HG02943 (cell line): ENCODE results near the gene BRS3.
"Not testable (repeated sequence)": the region's sequence is repeated elsewhere in the genome, so short reads cannot be mapped to it uniquely, and the experiment has no call there.

Experiments used
- ATAC-seq: cut with Tn5 transposase; IDR thresholded peaks from one replicate; pipeline ENCODE4 v1.9.1; 2021; ENCODE audit warnings: mild to moderate bottlenecking, low read depth, moderate library complexity; ENCODE audit not compliant: unreplicated experiment

Gene BRS3

DNA sequence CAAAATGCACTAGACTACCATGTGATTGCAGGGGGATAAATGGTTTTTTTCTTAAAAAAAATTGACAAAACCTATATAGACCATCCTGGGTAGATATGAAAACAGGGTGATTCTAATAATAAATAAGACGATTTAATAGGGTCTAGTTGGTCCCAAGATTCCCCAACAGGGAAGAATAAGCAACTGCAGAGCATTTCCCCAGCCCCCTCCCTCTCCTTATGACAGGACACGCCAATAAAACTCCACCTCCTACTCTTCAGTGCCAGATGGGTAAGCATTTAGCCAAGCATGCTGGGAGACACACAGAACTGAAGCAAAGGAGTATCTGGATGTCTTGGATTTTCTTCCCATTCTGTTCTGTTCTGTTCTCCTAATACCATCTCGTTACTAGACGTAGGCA is at the start of gene BRS3:
TSS of gene BRS3 (plus strand) at position 301 of the 400 bp plus-strand sequence. CDS start 168 bp downstream, outside the sequence.
- no peak for ATAC-seq

GRCh38 chrX:136438192-136438591 is 49.6 kb upstream of the BRS3 start:
- ATAC-seq: no peak

GRCh38 chrX:136445674-136446073 is 42.1 kb upstream of the BRS3 start:
- ATAC-seq: not testable (repeated sequence)

DNA sequence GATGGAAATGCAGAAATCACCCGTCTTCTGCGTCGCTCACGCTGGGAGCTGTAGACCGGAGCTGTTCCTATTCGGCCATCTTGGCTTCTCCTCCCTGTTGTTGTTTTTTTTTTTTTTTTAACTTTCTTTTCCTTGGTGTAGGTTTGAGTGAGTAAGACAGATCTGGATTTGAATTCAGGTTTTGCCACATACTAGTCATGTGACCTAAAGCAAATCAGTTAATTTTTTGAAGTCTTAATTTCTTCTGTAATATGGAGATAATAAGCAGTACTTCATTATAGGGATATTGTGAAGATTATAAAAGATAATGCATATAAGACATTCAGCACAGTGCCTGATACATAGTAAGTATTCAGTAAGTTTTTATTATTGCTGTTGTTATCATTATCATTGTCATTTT is 41.5 kb upstream of the BRS3 start:
- no peak for ATAC-seq

- ATAC-seq: no peak
These were observed 40.4 kb upstream of the BRS3 start for GRCh38 chrX:136447308-136447707.

GRCh38 chrX:136447968-136448367 is 39.8 kb upstream of the BRS3 start:
- no peak for ATAC-seq

DNA sequence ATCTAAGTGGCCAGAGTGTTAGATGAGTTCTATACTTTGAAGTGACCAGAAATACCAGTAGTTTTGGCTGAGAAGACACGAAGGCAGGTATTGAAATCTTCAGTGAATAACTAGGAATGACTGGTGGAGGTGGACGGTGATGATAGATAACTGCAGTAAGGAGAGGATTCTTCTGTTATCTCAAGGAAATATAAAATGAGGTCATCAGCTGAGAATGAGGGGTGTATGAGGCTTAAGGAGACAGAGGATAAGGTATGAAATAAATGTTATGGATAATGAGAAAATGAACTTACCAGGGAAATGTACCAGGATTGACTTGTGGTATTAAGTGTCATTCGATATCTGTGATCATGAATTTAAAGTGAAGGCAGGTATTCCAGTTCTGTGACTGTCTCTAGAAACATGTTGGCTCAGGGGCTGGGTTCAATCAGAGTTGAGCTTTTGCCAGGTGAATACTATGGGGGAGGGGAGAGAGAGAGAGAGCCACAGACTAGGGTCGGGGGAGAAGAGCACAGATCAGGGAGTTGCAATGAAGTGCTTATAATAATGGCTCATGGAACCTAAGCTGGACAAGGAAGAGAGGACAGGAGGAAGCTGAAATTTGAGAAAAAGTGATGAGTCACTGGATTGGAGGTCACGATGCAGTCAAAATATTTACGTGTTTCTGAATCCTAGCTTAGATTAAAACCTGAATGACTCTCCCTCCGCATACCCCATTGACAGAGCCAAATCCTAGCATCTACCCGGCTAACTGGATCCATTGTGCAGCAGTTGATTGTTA is 37.5 kb upstream of the BRS3 start:
- no peak for ATAC-seq

- ATAC-seq: no peak
These were observed 35.1 kb upstream of the BRS3 start for GRCh38 chrX:136452614-136453013.

DNA sequence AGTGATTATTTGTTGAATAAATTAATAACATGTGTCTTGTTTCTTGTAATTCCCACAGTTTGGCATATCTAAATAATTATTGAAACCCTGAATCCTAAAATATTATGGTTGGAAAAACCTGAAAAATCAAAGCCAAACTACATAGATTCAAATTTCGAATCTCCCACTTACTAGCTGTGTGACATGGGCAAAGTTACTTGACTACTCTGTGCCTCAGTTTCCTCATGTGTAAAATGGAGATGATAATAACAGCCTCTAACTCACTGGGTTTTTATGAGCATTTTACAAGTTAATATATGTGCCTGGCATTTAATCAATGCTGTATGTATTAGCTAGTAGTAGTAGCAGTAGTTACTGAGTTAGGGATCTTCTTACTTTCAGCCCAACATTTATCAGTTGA is 34.6 kb upstream of the BRS3 start:
- ATAC-seq: no peak

GRCh38 chrX:136453771-136454170 is 34.0 kb upstream of the BRS3 start:
- no peak for ATAC-seq

DNA sequence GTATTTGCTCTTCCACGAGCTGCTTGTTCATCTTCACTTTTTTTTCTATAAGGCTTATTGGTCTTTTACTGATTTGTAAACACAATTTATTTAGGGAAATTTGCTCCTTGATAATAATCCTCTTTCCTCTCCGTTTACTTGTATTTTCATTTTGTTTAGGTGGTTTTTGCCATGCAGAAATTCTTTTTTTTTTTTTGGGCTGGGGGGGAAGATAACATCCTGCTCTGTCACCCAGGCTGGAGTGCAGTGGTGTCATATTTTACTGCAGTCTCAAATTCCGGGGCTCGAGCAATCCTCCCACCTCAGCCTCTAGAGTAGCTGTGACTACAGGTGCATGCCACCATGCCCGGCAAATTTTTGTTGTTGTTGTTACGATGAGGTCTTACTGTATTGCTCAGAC is 31.6 kb upstream of the BRS3 start:
- no peak for ATAC-seq

- no peak for ATAC-seq
These were observed 30.3 kb upstream of the BRS3 start for GRCh38 chrX:136457303-136457917.

DNA sequence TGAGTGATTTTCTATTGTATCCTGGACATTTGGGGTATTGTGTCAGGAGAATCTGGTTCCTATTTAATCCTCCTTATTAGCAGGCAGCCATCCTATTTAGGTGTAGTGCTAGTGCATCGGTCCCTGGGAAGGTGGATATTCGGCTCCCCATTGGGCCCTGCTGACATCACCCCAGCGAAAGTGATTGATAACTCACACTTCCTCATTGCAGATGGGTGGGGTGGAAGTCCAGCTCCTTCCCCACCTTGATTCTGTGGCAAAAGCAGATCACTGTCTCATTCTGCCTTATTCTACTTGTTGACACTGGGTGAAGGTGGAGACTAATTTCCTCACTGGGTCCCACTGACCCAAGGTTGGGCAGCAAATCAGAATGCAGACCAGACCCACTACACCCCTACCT is 23.2 kb upstream of the BRS3 start:
- no peak for ATAC-seq

- ATAC-seq: no peak
These were observed 20.4 kb upstream of the BRS3 start for GRCh38 chrX:136467303-136467702.

- ATAC-seq: no peak
These were observed 19.2 kb upstream of the BRS3 start for GRCh38 chrX:136468391-136469103.

- no peak for ATAC-seq
These were observed 14.1 kb upstream of the BRS3 start for GRCh38 chrX:136473663-136474062.

- no peak for ATAC-seq
These were observed 12.5 kb upstream of the BRS3 start for GRCh38 chrX:136475236-136475635.

DNA sequence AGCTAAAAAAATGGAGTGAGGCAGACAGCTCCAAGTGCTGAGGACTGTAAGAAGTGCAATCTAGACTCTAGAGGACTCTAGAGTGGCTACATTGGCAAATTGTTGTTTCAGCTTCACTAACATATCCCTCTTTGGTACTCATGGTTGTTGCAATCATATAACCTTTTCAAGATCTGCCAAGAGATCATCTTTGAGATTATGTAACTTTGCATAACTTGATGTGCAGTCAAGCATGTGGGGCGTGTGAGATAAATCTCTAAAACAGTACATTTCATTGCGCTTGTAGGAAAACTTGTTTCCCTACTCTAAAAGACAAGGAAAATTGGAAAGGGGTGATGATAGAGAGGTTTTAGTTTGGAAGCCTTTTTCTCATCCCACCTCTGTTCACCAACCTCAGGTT is 11.2 kb upstream of the BRS3 start:
- no peak for ATAC-seq

DNA sequence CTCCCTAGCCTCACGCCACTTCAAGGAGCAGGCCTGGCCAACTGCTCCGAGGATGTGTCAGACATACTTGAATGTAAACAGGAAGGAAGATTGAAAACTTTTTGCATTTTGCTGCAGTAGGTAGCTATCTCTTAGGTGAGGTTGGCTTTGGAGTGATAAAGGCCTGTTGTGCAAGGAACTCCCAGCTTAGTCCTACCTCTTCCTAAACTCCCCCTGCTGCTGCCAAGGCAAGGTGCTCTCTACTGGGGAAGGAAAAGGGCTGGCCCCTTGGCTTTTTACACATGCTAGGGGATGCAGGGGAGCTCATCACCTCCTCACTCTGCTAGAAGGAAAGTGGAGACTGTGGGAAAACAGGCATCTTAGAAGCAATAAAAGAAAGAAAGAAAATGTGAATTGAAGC is 10.7 kb upstream of the BRS3 start:
- ATAC-seq: no peak

- no peak for ATAC-seq
These were observed 7.4 kb upstream of the BRS3 start for GRCh38 chrX:136480383-136480782.

GRCh38 chrX:136488706-136489105 is 959 bp downstream of the BRS3 start:
- ATAC-seq: no peak

GRCh38 chrX:136491832-136492231 is 4.1 kb downstream of the BRS3 start:
- no peak for ATAC-seq
